Brain microvascular endothelial cell (primary cell): ENCODE data around the gene CERS3.

Experiments
- DNase-seq: peaks from one replicate; pipeline ENCODE4 v3.0.0-alpha.2; 2020
- H3K27ac ChIP-seq: fragments of 250-450 bp; sonication (Bioruptor Pico); 2 replicates; pipeline ENCODE4 v1.5.1; 2020; ENCODE audit warnings: mild to moderate bottlenecking, moderate library complexity
- H3K27me3 ChIP-seq: fragments of 250-450 bp; sonication (Bioruptor Pico); replicated peaks from 2 replicates; pipeline ENCODE4 v1.5.1; 2020; ENCODE audit warnings: mild to moderate bottlenecking
- H3K36me3 ChIP-seq: fragments of 250-450 bp; sonication (Bioruptor Pico); replicated peaks from 2 replicates; pipeline ENCODE4 v1.5.1; 2020; ENCODE audit warnings: mild to moderate bottlenecking
- H3K4me3 ChIP-seq: 2 replicates; pipeline ENCODE4 v1.5.1; 2011; ENCODE audit warnings: low read depth, mild to moderate bottlenecking, control low read depth, low read length, moderate library complexity
- in situ Hi-C: cut with HindIII; loops from 2 replicates; pipeline ENCODE4 v1.10.0; 2017; ENCODE audit warnings: low sequenced_read_pairs, low pct_ligation_motif_present
- TF ChIP-seq, protein P1 (sequence below): IDR thresholded peaks from 2 replicates; pipeline ENCODE4 v1.5.1; 2011; ENCODE audit warnings: low read depth, mild to moderate bottlenecking, moderate library complexity, low read length, control low read depth, inconsistent platforms; ENCODE audit errors: missing control alignments

Gene CERS3

DNA sequence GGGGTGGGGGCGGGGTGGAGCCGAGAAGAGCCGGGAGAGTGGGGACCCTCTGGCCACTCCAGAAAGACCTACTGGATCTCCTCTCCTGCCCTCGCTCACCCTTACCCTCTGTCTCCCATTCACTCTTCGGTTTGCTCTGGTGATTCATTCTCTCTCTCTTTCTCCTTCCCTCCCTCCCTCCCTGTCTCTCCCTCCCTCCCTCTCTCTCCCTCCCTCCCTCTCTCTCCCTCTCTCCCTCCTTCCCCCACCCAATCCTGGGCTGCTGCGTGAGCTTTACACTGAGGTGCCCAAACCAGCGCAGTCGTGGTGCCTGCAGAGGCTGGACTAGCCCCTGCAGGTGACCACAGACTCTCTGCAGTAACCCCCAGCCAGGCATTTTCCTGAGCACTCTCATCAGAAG, 154.8 kb downstream of the CERS3 start:
- DNase-seq = no peak
- Histone ChIP-seq H3K4me3 (no peak overlapping the region), H3K27ac (no peak overlapping the region), H3K27me3 (peaks cover 5% of the 10 kb centered on the region), H3K36me3 (no peaks in the 10 kb centered on the region)
- TF ChIP-seq, protein P1, sequence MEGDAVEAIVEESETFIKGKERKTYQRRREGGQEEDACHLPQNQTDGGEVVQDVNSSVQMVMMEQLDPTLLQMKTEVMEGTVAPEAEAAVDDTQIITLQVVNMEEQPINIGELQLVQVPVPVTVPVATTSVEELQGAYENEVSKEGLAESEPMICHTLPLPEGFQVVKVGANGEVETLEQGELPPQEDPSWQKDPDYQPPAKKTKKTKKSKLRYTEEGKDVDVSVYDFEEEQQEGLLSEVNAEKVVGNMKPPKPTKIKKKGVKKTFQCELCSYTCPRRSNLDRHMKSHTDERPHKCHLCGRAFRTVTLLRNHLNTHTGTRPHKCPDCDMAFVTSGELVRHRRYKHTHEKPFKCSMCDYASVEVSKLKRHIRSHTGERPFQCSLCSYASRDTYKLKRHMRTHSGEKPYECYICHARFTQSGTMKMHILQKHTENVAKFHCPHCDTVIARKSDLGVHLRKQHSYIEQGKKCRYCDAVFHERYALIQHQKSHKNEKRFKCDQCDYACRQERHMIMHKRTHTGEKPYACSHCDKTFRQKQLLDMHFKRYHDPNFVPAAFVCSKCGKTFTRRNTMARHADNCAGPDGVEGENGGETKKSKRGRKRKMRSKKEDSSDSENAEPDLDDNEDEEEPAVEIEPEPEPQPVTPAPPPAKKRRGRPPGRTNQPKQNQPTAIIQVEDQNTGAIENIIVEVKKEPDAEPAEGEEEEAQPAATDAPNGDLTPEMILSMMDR = no peak
- in situ Hi-C loops = no loop called here

DNA sequence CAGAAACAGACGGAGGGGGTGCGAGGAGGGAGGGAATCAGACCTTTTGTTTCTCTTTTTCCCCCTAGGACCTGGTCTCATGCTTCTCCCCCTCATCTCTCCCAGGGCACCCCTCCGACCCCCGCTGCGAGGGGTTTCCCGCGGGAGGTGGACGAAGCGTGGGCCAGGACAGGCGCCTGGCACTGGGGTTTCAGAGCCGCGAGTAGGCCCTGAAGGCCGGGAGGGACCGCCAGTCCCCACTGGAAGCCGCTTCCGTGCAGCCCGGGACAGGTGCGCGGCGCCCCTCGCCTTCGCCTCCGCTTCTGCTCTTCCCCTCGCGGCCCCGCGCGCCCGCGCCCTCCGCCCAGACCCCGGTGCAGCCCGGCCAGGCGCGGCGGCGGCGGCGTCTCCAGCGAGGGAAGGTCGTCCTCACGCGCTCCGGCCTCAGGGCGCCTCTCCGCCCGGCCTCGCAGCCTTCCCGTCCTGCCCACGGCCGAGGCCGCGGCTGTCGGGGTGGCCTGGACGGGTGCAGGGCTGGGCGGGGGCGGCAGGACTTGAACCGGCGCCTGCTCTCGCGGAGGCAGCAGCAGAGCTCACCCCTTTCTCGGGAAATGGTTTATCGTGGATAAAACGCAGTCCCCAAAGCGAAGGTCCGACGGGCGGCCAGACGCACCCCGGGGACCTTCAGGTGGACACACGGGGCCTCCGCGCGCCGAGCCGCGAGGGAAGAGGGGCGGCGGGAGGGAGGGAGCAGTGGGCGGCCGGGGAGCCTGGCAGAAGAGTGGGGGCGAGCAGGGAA, 155.4 kb downstream of the CERS3 start:
- TF ChIP-seq, protein P1 = no peak
- peaks cover 5% of the 10 kb centered on the region for H3K27me3 ChIP-seq
- no peak overlapping the region for H3K4me3 ChIP-seq
- in situ Hi-C loops = no loop called here
- no peak for DNase-seq
- H3K36me3 ChIP-seq = no peaks in the 10 kb centered on the region
- no peak overlapping the region for H3K27ac ChIP-seq

DNA sequence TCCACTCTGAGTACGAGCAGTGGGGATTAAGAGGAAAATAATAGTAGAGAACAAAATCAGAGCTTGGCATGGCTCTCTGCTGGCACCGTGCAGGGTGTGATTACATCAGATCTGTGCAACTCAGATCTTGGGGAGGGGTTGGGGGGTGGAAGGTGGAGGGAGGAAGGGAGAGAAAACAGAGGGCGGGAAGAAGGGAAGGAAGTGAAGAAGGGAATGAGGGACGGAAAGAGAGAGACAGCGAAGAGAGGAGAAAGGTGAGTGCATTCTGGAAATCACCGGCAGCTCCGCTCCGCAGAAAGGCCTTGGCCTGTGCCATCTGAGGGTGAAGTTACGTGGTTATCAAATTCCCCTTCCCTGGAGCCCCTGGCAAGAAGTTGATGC, 156.0 kb downstream of the CERS3 start:
- Histone ChIP-seq H3K27me3 (peaks cover 5% of the 10 kb centered on the region), H3K4me3 (no peak overlapping the region), H3K36me3 (no peaks in the 10 kb centered on the region), H3K27ac (no peak overlapping the region)
- DNase-seq = no peak
- in situ Hi-C loops = no loop called here
- TF ChIP-seq, protein P1 = no peak

DNA sequence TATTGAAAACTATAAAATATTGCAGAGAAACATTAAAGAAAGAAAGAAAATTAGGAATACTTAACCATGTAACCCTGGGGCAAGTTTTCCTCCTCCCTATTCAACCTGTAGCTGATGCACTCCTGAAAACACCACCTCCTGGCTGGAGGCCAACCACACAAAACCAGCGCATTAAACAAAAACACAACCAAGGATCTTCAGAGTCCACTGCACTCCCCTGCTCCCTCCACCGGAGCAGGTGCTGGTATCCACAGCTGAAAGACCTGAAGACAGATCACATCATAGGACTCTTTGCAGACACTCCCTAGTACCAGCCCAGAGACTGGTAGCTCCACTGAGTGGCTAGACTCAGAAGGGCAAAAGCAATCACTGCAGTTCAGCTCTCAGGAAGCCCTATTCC, 173.4 kb downstream of the CERS3 start:
- Histone ChIP-seq H3K27me3 (no peaks in the 10 kb centered on the region), H3K27ac (no peak overlapping the region), H3K4me3 (no peak overlapping the region), H3K36me3 (no peaks in the 10 kb centered on the region)
- in situ Hi-C loops = no loop called here
- no peak for DNase-seq
- TF ChIP-seq, protein P1 = no peak

DNA sequence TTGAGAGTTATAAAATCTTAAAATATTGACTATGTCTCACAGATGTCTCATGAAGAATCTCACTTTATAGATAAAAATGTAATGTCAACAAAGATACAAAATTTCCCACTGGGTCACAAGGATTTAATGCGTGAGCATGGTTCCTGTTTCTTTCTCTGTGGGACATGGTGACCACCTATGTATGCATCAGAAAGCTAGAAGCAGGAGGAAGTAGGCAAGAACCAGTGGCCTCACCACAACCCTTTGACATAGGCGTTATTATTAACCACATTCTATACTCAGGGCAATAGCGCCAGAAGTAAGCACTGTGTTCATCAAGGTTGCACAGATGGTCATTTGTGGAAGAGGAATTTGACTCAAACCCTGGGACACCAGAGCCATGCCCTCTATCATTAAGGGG, 175.3 kb downstream of the CERS3 start:
- in situ Hi-C loops = no loop called here
- TF ChIP-seq, protein P1 = no peak
- H3K27ac ChIP-seq = no peak overlapping the region
- H3K4me3 ChIP-seq = no peak overlapping the region
- H3K36me3 ChIP-seq = no peaks in the 10 kb centered on the region
- DNase-seq = no peak
- H3K27me3 ChIP-seq = no peaks in the 10 kb centered on the region
